GM23338 (cell line): ENCODE data around the gene CXCL9.

Source experiments
- EZH2 ChIP-seq: fragments of 200-600 bp; sonication (generic); IDR thresholded peaks from one replicate; pipeline ENCODE4 v1.8.0; 2017; ENCODE audit warnings: antibody characterized with exemption, mild to moderate bottlenecking, low read depth; ENCODE audit not compliant: unreplicated experiment
- EZH2phosphoT487 ChIP-seq: fragments of 200-600 bp; sonication (generic); IDR thresholded peaks from one replicate; pipeline ENCODE4 v1.8.1; 2018; ENCODE audit warnings: antibody characterized with exemption; ENCODE audit not compliant: unreplicated experiment
- JUNB ChIP-seq: IDR thresholded peaks from one replicate; pipeline ENCODE4 v1.6.1; 2016; ENCODE audit warnings: antibody characterized with exemption; ENCODE audit not compliant: unreplicated experiment
- NANOG ChIP-seq: IDR thresholded peaks from 2 replicates; pipeline ENCODE4 v1.6.1; 2016; ENCODE audit warnings: antibody characterized with exemption, borderline replicate concordance
- POLR2AphosphoS5 ChIP-seq: IDR thresholded peaks from 2 replicates; pipeline ENCODE4 v1.6.1; 2016; ENCODE audit warnings: antibody characterized with exemption, low read depth
- STAT1 ChIP-seq: IDR thresholded peaks from one replicate; pipeline ENCODE4 v1.6.1; 2016; ENCODE audit warnings: antibody characterized with exemption; ENCODE audit not compliant: unreplicated experiment
- ZNF114 ChIP-seq: fragments of 250-450 bp; sonication (Bioruptor Pico); IDR thresholded peaks from 2 replicates; pipeline ENCODE4 v1.5.0; 2020; ENCODE audit warnings: mild to moderate bottlenecking, moderate library complexity
- TF ChIP-seq, protein P1 (sequence below), 2 experiments: fragments of 200-600 bp in 1 of 2; sonication (generic) in 1 of 2; conservative IDR thresholded peaks; 2 replicates each; pipeline versions ENCODE4 v1.5.1 to v1.6.1; 2016 to 2017; ENCODE audit warnings: antibody characterized with exemption in 2 of 2, low read depth in 2 of 2, mild to moderate bottlenecking in 2 of 2, moderate library complexity in 1 of 2
- TF ChIP-seq, protein P2 (sequence below): IDR thresholded peaks from one replicate; pipeline ENCODE4 v1.6.1; 2018; ENCODE audit warnings: antibody characterized with exemption; ENCODE audit not compliant: unreplicated experiment

DNA sequence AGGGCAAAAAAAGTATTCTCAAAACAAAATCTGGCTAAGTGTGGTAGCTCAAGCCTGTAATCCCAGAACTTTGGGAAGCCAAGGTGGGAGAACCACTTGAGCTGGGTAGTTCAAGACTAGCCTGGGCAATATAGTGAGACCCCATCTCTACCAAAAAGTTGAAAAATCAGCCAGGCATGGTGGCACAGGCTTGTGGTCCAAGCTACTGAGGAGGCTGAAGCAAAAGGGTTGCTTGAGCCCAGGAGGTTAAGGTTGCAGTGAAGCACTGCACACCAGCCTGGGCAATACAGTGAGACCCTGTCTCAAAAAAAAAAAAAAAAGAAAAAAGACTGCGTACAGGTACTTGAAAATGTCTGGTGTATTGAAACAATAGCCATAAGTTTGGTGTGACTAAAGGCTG, 14.8 kb downstream of the CXCL9 start:
- TF ChIP-seq, protein P1, sequence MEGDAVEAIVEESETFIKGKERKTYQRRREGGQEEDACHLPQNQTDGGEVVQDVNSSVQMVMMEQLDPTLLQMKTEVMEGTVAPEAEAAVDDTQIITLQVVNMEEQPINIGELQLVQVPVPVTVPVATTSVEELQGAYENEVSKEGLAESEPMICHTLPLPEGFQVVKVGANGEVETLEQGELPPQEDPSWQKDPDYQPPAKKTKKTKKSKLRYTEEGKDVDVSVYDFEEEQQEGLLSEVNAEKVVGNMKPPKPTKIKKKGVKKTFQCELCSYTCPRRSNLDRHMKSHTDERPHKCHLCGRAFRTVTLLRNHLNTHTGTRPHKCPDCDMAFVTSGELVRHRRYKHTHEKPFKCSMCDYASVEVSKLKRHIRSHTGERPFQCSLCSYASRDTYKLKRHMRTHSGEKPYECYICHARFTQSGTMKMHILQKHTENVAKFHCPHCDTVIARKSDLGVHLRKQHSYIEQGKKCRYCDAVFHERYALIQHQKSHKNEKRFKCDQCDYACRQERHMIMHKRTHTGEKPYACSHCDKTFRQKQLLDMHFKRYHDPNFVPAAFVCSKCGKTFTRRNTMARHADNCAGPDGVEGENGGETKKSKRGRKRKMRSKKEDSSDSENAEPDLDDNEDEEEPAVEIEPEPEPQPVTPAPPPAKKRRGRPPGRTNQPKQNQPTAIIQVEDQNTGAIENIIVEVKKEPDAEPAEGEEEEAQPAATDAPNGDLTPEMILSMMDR (conservative IDR thresholded peaks at IDR 0.05; ENCODE audit: low read depth in 2 of 2): no peak
- TF ChIP-seq POLR2AphosphoS5 (no peak), EZH2 (no peak), ZNF114 (CRISPR knock-in tag) (no peak), JUNB (no peak), EZH2phosphoT487 (no peak), NANOG (no peak), STAT1 (no peak)
- TF ChIP-seq, protein P2, sequence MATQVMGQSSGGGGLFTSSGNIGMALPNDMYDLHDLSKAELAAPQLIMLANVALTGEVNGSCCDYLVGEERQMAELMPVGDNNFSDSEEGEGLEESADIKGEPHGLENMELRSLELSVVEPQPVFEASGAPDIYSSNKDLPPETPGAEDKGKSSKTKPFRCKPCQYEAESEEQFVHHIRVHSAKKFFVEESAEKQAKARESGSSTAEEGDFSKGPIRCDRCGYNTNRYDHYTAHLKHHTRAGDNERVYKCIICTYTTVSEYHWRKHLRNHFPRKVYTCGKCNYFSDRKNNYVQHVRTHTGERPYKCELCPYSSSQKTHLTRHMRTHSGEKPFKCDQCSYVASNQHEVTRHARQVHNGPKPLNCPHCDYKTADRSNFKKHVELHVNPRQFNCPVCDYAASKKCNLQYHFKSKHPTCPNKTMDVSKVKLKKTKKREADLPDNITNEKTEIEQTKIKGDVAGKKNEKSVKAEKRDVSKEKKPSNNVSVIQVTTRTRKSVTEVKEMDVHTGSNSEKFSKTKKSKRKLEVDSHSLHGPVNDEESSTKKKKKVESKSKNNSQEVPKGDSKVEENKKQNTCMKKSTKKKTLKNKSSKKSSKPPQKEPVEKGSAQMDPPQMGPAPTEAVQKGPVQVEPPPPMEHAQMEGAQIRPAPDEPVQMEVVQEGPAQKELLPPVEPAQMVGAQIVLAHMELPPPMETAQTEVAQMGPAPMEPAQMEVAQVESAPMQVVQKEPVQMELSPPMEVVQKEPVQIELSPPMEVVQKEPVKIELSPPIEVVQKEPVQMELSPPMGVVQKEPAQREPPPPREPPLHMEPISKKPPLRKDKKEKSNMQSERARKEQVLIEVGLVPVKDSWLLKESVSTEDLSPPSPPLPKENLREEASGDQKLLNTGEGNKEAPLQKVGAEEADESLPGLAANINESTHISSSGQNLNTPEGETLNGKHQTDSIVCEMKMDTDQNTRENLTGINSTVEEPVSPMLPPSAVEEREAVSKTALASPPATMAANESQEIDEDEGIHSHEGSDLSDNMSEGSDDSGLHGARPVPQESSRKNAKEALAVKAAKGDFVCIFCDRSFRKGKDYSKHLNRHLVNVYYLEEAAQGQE: no peak
